ENCODE data around the gene FAM107A. TPM values are rescaled to one million over a fixed set of nuclear protein-coding genes. Genes with fewer than 3 reads are reported as not detected.
A peak's percentile ranks its signal among the peaks of the same experiment; 100 is the strongest.

The FAM107A gene
- total and polyA plus RNA-seq, 2 of the 13 experiments (the other 11 are each of a cell fraction or from before 2014, with no cell fraction given): not detected

DNA sequence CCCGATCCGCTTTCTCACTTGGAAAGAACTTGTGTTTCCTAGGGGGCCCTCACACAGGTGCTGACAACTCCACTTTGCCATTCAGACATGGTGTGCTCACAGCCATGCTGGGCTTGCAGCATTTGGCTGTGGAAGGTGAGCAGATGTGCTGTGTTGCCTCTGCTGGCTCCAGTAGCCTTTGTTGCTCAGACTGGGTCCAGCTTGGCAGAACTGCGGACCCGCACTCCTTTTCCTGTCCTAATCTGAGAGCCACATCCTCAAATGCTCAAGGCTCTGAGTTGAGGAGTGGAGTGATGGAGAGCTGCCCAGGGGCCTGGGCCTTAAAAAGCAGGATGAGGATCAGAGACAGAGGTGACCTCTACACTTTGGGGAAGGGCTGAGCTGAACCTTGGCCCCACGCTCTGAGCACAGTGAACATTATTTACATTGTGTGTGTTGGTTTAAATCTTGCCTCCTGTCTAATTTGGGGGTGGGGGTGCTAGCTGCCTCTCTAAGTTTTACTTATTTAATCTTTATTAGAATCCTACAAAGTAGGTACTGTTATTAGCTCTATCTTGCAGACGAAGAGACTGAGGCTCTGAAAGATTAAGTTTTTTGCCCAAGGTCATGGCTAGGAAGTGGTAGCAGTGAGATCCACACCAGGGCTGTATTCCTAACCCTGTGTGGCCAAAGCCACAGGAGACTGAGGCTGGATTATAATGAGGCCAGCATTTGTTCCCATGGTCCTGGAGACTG lies 57.4 kb downstream of the FAM107A start (continued):
- TF ChIP-seq, protein P1, sequence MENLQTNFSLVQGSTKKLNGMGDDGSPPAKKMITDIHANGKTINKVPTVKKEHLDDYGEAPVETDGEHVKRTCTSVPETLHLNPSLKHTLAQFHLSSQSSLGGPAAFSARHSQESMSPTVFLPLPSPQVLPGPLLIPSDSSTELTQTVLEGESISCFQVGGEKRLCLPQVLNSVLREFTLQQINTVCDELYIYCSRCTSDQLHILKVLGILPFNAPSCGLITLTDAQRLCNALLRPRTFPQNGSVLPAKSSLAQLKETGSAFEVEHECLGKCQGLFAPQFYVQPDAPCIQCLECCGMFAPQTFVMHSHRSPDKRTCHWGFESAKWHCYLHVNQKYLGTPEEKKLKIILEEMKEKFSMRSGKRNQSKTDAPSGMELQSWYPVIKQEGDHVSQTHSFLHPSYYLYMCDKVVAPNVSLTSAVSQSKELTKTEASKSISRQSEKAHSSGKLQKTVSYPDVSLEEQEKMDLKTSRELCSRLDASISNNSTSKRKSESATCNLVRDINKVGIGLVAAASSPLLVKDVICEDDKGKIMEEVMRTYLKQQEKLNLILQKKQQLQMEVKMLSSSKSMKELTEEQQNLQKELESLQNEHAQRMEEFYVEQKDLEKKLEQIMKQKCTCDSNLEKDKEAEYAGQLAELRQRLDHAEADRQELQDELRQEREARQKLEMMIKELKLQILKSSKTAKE (CRISPR knock-in tag; IDR thresholded peaks at IDR 0.05; ENCODE audit: borderline replicate concordance): 0 out of 2 replicates have a peak, but pooled peaks have one; percentile 18
- peak; percentile 64 for TF ChIP-seq NR2C2 (CRISPR knock-in tag; IDR thresholded peaks at IDR 0.05; ENCODE audit: borderline replicate concordance)
- peak; percentile 82 for TF ChIP-seq NR2F6 (IDR thresholded peaks at IDR 0.05)
- TF ChIP-seq NR2F6 (CRISPR knock-in tag; IDR thresholded peaks at IDR 0.05): peak; percentile 90
- TF ChIP-seq ZNF768 (CRISPR knock-in tag; IDR thresholded peaks at IDR 0.05): peak; percentile 73
- TF ChIP-seq, protein P2, sequence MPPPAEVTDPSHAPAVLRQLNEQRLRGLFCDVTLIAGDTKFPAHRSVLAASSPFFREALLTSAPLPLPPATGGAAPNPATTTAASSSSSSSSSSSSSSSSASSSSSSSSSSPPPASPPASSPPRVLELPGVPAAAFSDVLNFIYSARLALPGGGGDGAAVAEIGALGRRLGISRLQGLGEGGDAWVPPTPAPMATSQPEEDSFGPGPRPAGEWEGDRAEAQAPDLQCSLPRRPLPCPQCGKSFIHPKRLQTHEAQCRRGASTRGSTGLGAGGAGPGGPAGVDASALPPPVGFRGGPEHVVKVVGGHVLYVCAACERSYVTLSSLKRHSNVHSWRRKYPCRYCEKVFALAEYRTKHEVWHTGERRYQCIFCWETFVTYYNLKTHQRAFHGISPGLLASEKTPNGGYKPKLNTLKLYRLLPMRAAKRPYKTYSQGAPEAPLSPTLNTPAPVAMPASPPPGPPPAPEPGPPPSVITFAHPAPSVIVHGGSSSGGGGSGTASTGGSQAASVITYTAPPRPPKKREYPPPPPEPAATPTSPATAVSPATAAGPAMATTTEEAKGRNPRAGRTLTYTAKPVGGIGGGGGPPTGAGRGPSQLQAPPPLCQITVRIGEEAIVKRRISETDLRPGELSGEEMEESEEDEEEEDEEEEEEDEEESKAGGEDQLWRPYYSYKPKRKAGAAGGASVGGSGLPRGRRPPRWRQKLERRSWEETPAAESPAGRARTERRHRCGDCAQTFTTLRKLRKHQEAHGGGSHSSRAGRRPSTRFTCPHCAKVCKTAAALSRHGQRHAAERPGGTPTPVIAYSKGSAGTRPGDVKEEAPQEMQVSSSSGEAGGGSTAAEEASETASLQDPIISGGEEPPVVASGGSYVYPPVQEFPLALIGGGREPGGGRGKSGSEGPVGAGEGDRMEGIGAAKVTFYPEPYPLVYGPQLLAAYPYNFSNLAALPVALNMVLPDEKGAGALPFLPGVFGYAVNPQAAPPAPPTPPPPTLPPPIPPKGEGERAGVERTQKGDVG (CRISPR knock-in tag; IDR thresholded peaks at IDR 0.05; ENCODE audit: borderline replicate concordance): 0 out of 2 replicates have a peak, but pooled peaks have one; percentile 62
- no peak for TF ChIP-seq WIZ (CRISPR knock-in tag; IDR thresholded peaks at IDR 0.05)
- peak; percentile 71 for TF ChIP-seq FOXA3 (CRISPR knock-in tag; IDR thresholded peaks at IDR 0.05)
- TF ChIP-seq U2AF1 (optimal IDR thresholded peaks at IDR 0.05; ENCODE audit: low read depth, low read length): no peak
- TF ChIP-seq, protein P3, sequence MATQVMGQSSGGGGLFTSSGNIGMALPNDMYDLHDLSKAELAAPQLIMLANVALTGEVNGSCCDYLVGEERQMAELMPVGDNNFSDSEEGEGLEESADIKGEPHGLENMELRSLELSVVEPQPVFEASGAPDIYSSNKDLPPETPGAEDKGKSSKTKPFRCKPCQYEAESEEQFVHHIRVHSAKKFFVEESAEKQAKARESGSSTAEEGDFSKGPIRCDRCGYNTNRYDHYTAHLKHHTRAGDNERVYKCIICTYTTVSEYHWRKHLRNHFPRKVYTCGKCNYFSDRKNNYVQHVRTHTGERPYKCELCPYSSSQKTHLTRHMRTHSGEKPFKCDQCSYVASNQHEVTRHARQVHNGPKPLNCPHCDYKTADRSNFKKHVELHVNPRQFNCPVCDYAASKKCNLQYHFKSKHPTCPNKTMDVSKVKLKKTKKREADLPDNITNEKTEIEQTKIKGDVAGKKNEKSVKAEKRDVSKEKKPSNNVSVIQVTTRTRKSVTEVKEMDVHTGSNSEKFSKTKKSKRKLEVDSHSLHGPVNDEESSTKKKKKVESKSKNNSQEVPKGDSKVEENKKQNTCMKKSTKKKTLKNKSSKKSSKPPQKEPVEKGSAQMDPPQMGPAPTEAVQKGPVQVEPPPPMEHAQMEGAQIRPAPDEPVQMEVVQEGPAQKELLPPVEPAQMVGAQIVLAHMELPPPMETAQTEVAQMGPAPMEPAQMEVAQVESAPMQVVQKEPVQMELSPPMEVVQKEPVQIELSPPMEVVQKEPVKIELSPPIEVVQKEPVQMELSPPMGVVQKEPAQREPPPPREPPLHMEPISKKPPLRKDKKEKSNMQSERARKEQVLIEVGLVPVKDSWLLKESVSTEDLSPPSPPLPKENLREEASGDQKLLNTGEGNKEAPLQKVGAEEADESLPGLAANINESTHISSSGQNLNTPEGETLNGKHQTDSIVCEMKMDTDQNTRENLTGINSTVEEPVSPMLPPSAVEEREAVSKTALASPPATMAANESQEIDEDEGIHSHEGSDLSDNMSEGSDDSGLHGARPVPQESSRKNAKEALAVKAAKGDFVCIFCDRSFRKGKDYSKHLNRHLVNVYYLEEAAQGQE (IDR thresholded peaks at IDR 0.05; ENCODE audit: borderline replicate concordance in 1 of 2, low read depth in 1 of 2, low read length in 2 of 2): 0 out of 4 replicates have a peak, but pooled peaks of 1 of the 2 experiments have one; percentile 29
- TF ChIP-seq, protein P4, sequence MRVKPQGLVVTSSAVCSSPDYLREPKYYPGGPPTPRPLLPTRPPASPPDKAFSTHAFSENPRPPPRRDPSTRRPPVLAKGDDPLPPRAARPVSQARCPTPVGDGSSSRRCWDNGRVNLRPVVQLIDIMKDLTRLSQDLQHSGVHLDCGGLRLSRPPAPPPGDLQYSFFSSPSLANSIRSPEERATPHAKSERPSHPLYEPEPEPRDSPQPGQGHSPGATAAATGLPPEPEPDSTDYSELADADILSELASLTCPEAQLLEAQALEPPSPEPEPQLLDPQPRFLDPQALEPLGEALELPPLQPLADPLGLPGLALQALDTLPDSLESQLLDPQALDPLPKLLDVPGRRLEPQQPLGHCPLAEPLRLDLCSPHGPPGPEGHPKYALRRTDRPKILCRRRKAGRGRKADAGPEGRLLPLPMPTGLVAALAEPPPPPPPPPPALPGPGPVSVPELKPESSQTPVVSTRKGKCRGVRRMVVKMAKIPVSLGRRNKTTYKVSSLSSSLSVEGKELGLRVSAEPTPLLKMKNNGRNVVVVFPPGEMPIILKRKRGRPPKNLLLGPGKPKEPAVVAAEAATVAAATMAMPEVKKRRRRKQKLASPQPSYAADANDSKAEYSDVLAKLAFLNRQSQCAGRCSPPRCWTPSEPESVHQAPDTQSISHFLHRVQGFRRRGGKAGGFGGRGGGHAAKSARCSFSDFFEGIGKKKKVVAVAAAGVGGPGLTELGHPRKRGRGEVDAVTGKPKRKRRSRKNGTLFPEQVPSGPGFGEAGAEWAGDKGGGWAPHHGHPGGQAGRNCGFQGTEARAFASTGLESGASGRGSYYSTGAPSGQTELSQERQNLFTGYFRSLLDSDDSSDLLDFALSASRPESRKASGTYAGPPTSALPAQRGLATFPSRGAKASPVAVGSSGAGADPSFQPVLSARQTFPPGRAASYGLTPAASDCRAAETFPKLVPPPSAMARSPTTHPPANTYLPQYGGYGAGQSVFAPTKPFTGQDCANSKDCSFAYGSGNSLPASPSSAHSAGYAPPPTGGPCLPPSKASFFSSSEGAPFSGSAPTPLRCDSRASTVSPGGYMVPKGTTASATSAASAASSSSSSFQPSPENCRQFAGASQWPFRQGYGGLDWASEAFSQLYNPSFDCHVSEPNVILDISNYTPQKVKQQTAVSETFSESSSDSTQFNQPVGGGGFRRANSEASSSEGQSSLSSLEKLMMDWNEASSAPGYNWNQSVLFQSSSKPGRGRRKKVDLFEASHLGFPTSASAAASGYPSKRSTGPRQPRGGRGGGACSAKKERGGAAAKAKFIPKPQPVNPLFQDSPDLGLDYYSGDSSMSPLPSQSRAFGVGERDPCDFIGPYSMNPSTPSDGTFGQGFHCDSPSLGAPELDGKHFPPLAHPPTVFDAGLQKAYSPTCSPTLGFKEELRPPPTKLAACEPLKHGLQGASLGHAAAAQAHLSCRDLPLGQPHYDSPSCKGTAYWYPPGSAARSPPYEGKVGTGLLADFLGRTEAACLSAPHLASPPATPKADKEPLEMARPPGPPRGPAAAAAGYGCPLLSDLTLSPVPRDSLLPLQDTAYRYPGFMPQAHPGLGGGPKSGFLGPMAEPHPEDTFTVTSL (CRISPR knock-in tag; IDR thresholded peaks at IDR 0.05; ENCODE audit: borderline replicate concordance): no peak
- 0 out of 2 replicates have a peak, but pooled peaks have one; percentile 54 for TF ChIP-seq HMG20A (CRISPR knock-in tag; IDR thresholded peaks at IDR 0.05; ENCODE audit: borderline replicate concordance)
- peak; percentile 64 for TF ChIP-seq RARA (CRISPR knock-in tag; IDR thresholded peaks at IDR 0.05)

Data from HepG2 (cell line).